Lung (tissue), 12 donors: ENCODE results near the gene EPS15. TPM values are rescaled to one million over a fixed set of nuclear protein-coding genes. Genes with fewer than 3 reads are reported as not detected.
A peak's percentile ranks its signal among the peaks of the same experiment; 100 is the strongest.

ENCODE experiments used
- ATAC-seq: fragments of 200-7000 bp; cut with Tn5 transposase; one replicate; pipeline ENCODE4 v1.9.1; 2020; ENCODE audit warnings: moderate number of reproducible peaks; ENCODE audit not compliant: insufficient read depth, low FRiP score
- DNase-seq, 3 donors: peaks; one replicate each; pipeline ENCODE4 v3.0.0-alpha.2; 2013 to 2017
- H3K27ac ChIP-seq, 2 donors: one replicate each; pipeline ENCODE4 v1.5.1; 2013; ENCODE audit warnings: mild to moderate bottlenecking in 2 of 2, moderate library complexity in 2 of 2, control low read depth in 1 of 2, inconsistent platforms in 1 of 2, low read depth in 1 of 2, low read length in 1 of 2
- H3K27me3 ChIP-seq, 3 donors: one replicate each; pipeline ENCODE4 v1.5.1; 2013; ENCODE audit warnings: low read length in 2 of 3; ENCODE audit not compliant: control insufficient read depth in 3 of 3, insufficient read depth in 3 of 3
- H3K36me3 ChIP-seq, 4 donors: one replicate each; pipeline ENCODE4 v1.5.1; 2013; ENCODE audit warnings: low read length in 4 of 4, mild to moderate bottlenecking in 1 of 4, moderate library complexity in 1 of 4; ENCODE audit not compliant: control insufficient read depth in 4 of 4, insufficient read depth in 4 of 4
- H3K4me1 ChIP-seq, 5 donors: one replicate each; pipeline ENCODE4 v1.5.1; 2013; ENCODE audit warnings: low read length in 5 of 5, mild to moderate bottlenecking in 2 of 5, moderate library complexity in 1 of 5; ENCODE audit not compliant: control insufficient read depth in 5 of 5, insufficient read depth in 5 of 5
- H3K4me3 ChIP-seq: one replicate; pipeline ENCODE4 v1.5.1; 2013; ENCODE audit warnings: mild to moderate bottlenecking, control low read depth, moderate library complexity
- H3K9ac ChIP-seq, 2 donors: one replicate each; pipeline ENCODE4 v1.5.1; 2013; ENCODE audit warnings: low read length in 2 of 2, control low read depth in 1 of 2; ENCODE audit not compliant: insufficient read depth in 1 of 2
- H3K9me3 ChIP-seq, 4 donors: one replicate each; pipeline ENCODE4 v1.5.1; 2013; ENCODE audit warnings: low read length in 3 of 4, mild to moderate bottlenecking in 1 of 4, moderate library complexity in 1 of 4; ENCODE audit not compliant: control insufficient read depth in 4 of 4, insufficient read depth in 3 of 4
- WGBS, 2 donors: extraction: QIAGEN DNeasy Blood & Tissue Kit; methylation state at CpG; one replicate each; pipeline ENCODE4 v1.1.7; 2013; 5-methylcytosine and 5-hydroxymethylcytosine counted together
- polyA plus RNA-seq, 2 donors: library from polyadenylated mRNA; stranded (reverse); fragments of 200-250 nt; gene quantifications; one replicate each; pipeline ENCODE4 v1.2.1, GENCODE V29; 2013
- total RNA-seq, 2 donors: library from RNA; depleted of rRNA in 1 of 2; stranded (reverse); fragments of >200 nt in 1 of 2; gene quantifications; one replicate each; pipeline ENCODE4 v1.2.1, GENCODE V29; 2014 to 2021
- TF ChIP-seq, protein P1 (sequence below): IDR thresholded peaks from 2 replicates; pipeline ENCODE4 v1.5.1; 2012; ENCODE audit warnings: mild to moderate bottlenecking; ENCODE audit errors: control extremely low read depth, extremely low read depth
- donor health status: control.
- donor health status: control.
- donor health status: Bipolar disorder and iron deficiency.
- donor health status: healthy.
- donor health status: DM: yes; HTN: yes; CAD: no.

The EPS15 gene
- total and polyA plus RNA-seq, 4 donors, result 19.2 to 87.2 (median 45.5) TPM

DNA sequence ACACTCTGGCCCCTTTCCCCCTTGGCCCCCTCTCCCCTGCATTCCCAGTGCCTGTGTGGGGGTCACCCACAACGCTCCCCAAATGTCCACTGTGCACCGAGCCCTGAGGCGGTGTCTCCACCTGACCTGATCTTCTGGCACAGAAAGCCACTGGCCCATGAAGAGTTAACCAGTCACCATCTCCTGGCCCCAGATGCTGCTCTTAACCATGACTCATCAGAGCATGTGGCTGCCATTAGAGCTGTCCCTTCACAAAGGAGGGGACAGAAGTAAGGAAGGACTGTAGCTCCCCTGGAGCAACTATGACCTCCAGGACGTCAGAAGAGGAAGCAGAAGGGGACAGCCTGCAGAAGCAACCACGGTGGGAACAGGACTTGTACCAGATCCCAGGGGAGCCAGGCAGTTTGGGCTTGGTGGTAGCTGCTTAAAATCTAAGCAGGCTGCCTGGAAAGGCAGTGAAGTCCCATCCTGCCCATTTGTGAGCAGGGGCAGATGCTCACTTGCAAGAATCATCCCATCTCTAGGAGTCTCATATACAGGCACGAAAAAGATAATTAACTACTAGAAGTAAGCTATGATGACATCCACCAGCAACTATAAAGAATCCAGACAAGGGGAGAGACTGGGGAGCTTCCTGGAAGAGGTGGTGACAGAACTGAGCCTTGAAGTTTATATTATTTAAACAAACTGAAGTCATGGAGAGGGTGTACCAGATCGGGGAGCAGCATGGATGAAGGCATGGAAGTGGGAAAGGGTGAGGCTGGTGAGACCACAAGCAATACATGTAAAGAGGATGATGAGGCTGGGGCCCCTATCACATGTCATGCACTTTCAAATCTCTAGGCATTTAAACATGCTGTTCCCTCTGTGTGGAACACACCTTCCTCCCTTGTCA lies 187.6 kb downstream of the EPS15 start:
- H3K9ac ChIP-seq, result no peak overlapping the region
- DNase-seq (no peak), ATAC-seq (peak; percentile 79)
- peaks cover 0 to 12% (median 0%) of the 10 kb centered on the region in 5 donors for H3K4me1 ChIP-seq
- WGBS, 2 donors, result 50 to 55% methylated on average over 7 of the region's 7 CpGs
- no peak overlapping the region for H3K4me3 ChIP-seq
- H3K27me3 ChIP-seq, result peaks cover 0 to 16% (median 10%) of the 10 kb centered on the region in 3 donors
- no peaks in the 10 kb centered on the region for H3K9me3 ChIP-seq
- TF ChIP-seq, protein P1, sequence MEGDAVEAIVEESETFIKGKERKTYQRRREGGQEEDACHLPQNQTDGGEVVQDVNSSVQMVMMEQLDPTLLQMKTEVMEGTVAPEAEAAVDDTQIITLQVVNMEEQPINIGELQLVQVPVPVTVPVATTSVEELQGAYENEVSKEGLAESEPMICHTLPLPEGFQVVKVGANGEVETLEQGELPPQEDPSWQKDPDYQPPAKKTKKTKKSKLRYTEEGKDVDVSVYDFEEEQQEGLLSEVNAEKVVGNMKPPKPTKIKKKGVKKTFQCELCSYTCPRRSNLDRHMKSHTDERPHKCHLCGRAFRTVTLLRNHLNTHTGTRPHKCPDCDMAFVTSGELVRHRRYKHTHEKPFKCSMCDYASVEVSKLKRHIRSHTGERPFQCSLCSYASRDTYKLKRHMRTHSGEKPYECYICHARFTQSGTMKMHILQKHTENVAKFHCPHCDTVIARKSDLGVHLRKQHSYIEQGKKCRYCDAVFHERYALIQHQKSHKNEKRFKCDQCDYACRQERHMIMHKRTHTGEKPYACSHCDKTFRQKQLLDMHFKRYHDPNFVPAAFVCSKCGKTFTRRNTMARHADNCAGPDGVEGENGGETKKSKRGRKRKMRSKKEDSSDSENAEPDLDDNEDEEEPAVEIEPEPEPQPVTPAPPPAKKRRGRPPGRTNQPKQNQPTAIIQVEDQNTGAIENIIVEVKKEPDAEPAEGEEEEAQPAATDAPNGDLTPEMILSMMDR, result no peak
- peak overlapping the region; percentile 5 to 24 for H3K27ac ChIP-seq
- no peaks in the 10 kb centered on the region for H3K36me3 ChIP-seq

DNA sequence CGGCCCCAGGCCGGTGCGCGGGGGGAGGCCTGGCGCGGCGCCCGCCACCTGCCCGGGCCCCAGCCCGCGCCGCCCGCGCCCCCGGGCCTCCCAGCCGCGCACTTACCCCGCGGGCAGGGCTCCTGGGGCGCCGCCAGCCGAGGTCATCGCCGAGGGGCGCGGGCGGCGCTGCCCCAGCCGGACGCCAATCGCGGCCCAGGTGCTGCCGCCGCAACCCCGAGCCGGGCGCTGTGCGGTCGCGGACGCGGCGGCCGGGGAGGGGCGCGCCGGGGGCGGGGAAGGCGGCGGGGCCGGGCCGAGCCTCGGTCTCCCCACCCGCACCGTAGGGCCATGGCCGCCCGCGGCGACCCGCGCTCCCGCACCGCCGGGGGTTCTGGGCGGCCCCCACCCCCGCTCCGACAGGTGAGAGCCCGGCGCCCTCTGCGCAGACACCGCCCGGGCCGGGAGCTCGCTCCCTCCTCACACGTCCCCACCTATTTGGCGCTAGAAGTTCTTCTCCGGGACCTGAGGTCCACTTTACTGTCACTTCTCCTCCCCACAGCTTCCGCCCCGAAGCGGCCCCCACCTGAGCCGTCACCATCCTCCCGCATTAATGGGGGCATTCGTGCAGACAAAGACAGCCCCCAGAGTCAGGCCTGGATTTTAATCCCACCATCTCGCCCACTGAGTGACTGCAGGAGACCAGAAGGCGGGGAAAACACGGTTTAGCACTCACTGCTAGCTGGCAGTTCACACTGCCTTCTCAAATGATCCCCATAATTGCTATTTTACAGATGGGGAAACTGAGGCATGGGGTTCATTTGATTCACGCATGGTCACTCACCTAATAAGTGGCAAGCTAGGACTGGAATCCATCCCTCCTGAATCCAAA lies 188.5 kb downstream of the EPS15 start, which contains the start of gene TTC39A:
TTC39A (minus strand) TSS at position 232 of the 871 bp plus-strand sequence; CDS start at position 147, 85 bp downstream.
- ATAC-seq (no peak), DNase-seq (no peak)
- 3 to 7% methylated on average over 34 to 87 of the region's 87 CpGs for WGBS, 2 donors

DNA sequence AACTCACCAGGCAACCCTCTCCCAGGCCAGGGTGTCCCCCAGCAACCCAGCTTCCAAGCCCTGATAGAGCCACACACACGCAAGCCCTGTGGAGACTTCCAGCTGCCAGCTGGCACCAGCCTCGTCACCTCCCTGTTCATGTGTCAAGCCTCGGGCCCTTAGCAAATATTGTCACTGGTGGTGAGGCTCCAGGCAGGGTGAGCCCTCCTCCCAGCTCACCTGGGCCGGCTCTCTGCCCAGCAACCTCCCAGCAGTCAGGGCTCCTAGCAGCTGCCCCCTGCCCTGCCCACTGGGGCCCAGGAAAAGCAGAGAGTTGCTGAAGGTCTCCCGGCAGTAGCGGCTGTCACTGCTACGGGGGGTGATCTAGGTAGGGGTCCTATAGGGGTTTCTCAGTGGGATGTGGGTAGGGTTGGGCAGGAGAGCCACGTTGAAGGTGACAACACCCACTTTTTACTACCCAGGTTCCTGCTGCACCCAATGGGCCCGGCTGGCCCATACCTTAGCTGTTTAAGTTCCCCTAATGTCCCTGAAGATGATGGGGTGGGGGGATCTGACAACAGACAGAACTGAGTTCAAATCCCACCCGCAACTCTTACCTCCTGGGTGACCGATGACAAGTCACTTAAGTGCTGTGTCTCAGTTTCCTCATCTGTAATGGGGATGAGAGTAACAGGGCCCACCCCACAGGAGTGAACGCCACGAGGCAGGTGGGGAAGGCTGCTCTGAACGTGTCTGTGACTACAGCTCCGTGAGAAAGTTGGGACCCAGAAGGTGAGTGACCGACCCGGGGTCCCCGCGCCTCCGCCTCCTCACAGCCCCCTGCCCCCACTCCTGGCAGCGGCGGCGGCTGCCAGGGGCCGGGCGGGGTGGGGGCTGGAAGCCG lies 189.4 kb downstream of the EPS15 start:
- Histone ChIP-seq H3K9ac (peak overlapping the region in 1 of 2 donors; percentile 16), H3K27ac (peak overlapping the region; percentile 47 to 85)
- WGBS, 2 donors, result 34 to 51% methylated on average over 18 to 26 of the region's 26 CpGs

More for the DNA sequence above, 188.5 kb downstream of the EPS15 start, which contains the start of gene TTC39A:
- TF ChIP-seq, protein P1, result no peak
- Histone ChIP-seq H3K36me3 (no peaks in the 10 kb centered on the region), H3K4me1 (peaks cover 0 to 12% (median 0%) of the 10 kb centered on the region in 5 donors), H3K27ac (peak within 1 kb of the TSS; percentile 47 to 85), H3K4me3 (peak within 1 kb of the TSS; percentile 36), H3K9ac (peak within 1 kb of the TSS; percentile 16 to 32), H3K9me3 (no peaks in the 10 kb centered on the region), H3K27me3 (peaks cover 0 to 16% (median 10%) of the 10 kb centered on the region in 3 donors)

More for the DNA sequence above, 189.4 kb downstream of the EPS15 start:
- H3K27me3 ChIP-seq, result peaks cover 0 to 16% (median 10%) of the 10 kb centered on the region in 3 donors
- DNase-seq (peak; percentile 39 to 65 (median 55)), ATAC-seq (peak; percentile 67)
- H3K9me3 ChIP-seq, result no peaks in the 10 kb centered on the region
- TF ChIP-seq, protein P1, result no peak
- H3K4me3 ChIP-seq, result peak overlapping the region; percentile 33
- H3K4me1 ChIP-seq, result peaks cover 0 to 12% (median 0%) of the 10 kb centered on the region in 5 donors
- no peaks in the 10 kb centered on the region for H3K36me3 ChIP-seq
